Measurements from ENCODE around the gene MAP3K21. TPM values are rescaled to one million over a fixed set of nuclear protein-coding genes. Genes with fewer than 3 reads are reported as not detected.

The MAP3K21 gene
- total and polyA plus RNA-seq, 2 of the 8 experiments (the other 6 are each of a cell fraction or from before 2014, with no cell fraction given): 21.2 to 21.8 TPM

DNA sequence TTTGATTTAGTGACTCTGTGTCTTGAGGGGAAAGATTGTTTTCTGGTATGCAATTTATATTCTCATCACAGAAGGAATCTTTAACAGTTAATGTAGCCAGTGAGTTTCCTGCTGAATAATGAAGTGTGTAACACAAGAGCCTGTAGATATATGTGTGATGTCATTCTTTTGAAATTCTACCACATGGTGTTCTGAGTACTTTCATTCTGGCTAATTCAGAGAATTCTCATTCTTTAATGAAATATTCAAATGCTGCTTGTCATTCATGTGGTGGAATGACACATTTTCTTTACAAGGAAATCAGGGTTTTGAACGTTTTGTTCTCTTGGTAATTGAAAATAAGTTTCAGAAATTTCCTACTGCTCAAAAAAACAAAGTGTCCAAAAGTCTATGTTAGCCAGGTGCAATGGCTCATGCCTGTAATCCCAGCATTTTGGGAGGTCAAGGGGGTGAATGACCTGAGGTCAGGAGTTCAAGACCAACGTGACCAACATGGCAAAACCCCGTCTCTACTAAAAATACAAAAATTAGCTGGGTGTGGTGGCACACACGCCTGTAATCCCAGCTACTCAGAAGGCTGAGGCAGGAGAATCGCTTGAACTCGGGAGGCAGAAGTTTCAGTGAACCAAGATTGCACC is 79.6 kb downstream of the MAP3K21 start (continued):
- TF ChIP-seq, protein P1, sequence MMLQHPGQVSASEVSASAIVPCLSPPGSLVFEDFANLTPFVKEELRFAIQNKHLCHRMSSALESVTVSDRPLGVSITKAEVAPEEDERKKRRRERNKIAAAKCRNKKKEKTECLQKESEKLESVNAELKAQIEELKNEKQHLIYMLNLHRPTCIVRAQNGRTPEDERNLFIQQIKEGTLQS (IDR thresholded peaks at IDR 0.05; ENCODE audit: insufficient read depth, low read depth, low read length): no peak
- TF ChIP-seq SIN3A (conservative IDR thresholded peaks at IDR 0.05 in 1 of 2, IDR thresholded peaks at IDR 0.05 in 1 of 2; ENCODE audit: low read depth in 1 of 2, low read length in 2 of 2): no peak

Data from H1 (cell line).